A673 (cell line): ENCODE results near the gene LHFPL6.

Source experiments
- EZH2 ChIP-seq: fragments of 200-600 bp; sonication (generic); IDR thresholded peaks from 2 replicates; pipeline ENCODE4 v1.6.1; 2017; ENCODE audit warnings: borderline replicate concordance, low read depth, mild to moderate bottlenecking, mixed read lengths, antibody characterized with exemption, low read length; ENCODE audit not compliant: poor library complexity, severe bottlenecking
- TF ChIP-seq, protein P1 (sequence below): fragments of 300-800, 200-600 bp; sonication (generic); conservative IDR thresholded peaks from 2 replicates; pipeline ENCODE4 v1.5.1; 2017; ENCODE audit warnings: low read depth, mild to moderate bottlenecking, antibody characterized with exemption, low read length, moderate library complexity, mixed read lengths

DNA sequence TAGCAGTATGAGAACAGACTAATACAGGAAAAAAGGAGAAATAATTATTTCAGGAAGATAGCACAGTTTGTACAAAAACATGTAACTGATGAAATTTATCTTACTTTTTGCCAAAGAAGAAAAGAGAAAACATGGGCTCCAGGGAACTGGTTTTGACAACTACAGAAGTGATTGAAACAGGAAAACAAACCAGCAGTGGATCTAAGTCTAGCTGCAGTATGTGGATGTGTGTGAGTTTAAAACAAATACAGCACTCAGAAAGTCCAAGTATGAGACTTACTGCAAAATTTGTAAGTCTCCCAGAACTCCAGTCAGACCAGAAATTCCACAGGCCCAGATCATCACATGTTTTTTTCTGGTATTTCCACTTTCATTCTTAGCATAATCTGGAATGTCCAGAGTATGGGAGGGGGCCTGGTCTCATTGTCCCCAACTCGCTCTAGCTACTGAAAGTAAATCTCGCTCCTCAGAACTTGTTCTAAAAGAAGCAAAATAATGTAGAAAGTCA is 305.3 kb downstream of the LHFPL6 start:
- TF ChIP-seq, protein P1, sequence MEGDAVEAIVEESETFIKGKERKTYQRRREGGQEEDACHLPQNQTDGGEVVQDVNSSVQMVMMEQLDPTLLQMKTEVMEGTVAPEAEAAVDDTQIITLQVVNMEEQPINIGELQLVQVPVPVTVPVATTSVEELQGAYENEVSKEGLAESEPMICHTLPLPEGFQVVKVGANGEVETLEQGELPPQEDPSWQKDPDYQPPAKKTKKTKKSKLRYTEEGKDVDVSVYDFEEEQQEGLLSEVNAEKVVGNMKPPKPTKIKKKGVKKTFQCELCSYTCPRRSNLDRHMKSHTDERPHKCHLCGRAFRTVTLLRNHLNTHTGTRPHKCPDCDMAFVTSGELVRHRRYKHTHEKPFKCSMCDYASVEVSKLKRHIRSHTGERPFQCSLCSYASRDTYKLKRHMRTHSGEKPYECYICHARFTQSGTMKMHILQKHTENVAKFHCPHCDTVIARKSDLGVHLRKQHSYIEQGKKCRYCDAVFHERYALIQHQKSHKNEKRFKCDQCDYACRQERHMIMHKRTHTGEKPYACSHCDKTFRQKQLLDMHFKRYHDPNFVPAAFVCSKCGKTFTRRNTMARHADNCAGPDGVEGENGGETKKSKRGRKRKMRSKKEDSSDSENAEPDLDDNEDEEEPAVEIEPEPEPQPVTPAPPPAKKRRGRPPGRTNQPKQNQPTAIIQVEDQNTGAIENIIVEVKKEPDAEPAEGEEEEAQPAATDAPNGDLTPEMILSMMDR = no peak
- no peak for TF ChIP-seq EZH2
